ENCODE results near the gene AATF.

DNA sequence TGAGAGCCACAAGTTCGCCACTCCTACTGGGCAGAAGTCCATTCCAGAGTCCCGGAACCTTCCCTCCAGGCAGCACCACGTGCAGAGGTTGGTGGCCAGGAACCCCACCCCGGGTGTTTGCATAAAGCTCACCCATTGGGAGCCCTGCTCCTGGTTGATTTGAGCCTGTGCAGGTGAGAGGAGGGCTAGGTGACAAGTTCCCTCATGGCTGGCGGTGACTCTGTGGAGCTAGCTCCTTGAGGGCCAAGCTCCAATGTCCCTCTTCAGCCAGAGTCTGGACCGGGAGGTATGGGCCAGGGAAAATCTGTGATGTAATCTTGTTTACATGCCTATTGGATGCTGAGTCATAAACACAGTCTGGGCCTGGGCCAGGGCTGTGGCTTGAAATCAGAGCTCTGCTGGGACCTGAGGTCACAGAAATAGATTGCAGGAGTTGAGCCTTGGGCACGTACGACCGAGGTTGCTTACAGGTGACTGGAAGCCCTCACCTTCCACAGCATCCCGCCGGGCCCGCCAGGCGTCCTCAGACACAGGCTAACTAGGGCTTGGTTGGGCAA, 118.9 kb downstream of the AATF start:
- TF ChIP-seq CTCF (IDR thresholded peaks at IDR 0.05), result no peak
- TF ChIP-seq EZH2phosphoT487 (IDR thresholded peaks at IDR 0.05), result no peak
- TF ChIP-seq EZH2 (IDR thresholded peaks at IDR 0.05), result no peak
